Right lobe of liver (tissue), 4 donors: Measurements from ENCODE around the gene BICC1.

ENCODE experiments used
- POLR2A ChIP-seq: fragments of 450-650 bp; IDR thresholded peaks from one replicate; pipeline ENCODE4 v1.6.1; 2017; ENCODE audit warnings: antibody characterized with exemption, mild to moderate bottlenecking
- TF ChIP-seq, protein P1 (sequence below), 4 donors: fragments of 200-600 bp in 3 of 4; fragments of 450-650 bp in 1 of 4; IDR thresholded peaks; one replicate each; pipeline versions ENCODE4 v1.5.1 to v1.8.0; 2016 to 2022; ENCODE audit warnings: antibody characterized with exemption in 4 of 4, mild to moderate bottlenecking in 2 of 4
- donor health status: DM: no; HTN: no; CAD: no.
- donor health status: DM: no; HTN: no; CAD: no.
- donor health status: DM: no; HTN: yes; CAD: no.

DNA sequence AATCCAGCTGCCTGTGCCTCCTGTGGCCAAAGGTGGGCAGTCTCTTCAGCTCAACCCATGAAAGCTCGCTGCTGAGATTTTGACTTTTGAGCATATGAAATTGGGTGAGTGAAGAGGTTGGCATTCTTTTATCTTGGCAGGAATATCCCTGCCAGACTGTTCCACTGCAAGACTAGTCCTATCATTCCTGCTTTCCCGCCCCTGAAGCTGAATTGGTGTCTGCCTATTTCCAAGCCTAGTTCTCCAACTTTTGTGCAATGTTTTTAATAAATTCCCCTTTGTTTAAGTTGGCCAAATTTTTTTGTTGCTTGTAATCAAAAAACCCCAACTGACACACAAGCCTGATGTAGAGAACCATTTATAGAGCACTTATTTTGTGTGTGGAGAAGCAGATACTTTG is 34.8 kb upstream of the BICC1 start:
- TF ChIP-seq POLR2A, result no peak
- TF ChIP-seq, protein P1, sequence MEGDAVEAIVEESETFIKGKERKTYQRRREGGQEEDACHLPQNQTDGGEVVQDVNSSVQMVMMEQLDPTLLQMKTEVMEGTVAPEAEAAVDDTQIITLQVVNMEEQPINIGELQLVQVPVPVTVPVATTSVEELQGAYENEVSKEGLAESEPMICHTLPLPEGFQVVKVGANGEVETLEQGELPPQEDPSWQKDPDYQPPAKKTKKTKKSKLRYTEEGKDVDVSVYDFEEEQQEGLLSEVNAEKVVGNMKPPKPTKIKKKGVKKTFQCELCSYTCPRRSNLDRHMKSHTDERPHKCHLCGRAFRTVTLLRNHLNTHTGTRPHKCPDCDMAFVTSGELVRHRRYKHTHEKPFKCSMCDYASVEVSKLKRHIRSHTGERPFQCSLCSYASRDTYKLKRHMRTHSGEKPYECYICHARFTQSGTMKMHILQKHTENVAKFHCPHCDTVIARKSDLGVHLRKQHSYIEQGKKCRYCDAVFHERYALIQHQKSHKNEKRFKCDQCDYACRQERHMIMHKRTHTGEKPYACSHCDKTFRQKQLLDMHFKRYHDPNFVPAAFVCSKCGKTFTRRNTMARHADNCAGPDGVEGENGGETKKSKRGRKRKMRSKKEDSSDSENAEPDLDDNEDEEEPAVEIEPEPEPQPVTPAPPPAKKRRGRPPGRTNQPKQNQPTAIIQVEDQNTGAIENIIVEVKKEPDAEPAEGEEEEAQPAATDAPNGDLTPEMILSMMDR (IDR thresholded peaks at IDR 0.05), result no peak
